Measurements from ENCODE around the gene SMAD7.

The SMAD7 gene

DNA sequence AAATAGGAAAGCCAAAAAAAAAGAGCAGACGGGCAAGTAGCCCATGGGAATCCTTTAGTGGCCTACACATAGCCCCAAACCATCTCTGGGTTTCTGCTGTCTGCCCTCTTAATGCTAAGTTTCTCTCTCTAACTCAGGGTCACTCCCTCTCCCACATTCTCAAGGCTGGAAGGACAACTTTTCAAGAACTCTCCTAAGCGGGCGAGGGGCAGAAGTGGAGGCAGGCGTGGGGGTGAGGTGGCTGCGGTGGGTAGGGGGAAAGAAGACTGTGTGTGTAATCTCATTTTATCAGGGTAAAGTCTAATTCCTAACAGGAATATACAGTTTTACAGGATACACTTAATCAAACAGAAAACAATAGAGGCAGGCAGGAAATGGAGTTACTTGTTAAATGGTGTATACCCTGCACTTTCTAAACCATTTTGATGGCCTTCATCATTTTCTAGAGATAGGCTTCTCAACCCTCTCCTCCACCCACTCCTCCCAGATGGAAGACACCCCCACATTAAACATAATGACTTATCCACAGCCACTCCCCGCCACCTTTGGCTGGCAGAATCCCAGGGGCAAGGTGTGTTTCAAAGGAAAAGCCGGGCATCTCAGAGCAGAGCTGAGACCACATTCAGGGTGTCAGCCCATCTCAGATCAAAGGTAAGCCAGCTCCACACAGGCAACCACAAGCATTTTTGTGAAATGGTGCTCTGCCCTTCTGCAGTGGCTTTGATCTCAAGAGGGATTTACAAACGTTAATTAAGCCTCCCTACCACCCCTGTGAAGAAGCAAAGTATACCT is 6.8 kb downstream of the SMAD7 start:
- DNase-seq = peak; percentile 58

DNA sequence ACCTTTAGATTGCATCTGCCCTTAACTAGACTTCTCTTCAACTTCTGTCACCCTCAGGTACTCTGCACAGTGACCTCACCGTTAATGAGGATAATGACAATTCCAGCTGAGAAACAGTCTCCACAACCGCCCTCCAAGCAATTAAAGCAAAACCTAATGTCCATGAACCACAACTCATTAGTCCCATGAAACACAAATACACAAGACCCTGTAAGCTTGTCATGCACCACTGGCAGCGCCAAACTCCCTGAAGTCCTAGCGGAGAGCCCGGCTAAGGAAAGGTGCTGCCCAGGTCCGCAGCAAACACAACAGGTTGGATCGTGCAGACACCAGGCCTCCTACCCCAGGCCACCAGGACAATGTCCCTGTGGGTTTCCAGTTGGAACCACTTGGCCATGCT is 7.4 kb downstream of the SMAD7 start:
- no peak for DNase-seq

- peak; percentile 5 for DNase-seq
Measured at GRCh38 chr18:48942554-48943261, 8.1 kb downstream of the SMAD7 start.

GRCh38 chr18:48942086-48942485 is 8.7 kb downstream of the SMAD7 start:
- DNase-seq = peak; percentile 0

DNA sequence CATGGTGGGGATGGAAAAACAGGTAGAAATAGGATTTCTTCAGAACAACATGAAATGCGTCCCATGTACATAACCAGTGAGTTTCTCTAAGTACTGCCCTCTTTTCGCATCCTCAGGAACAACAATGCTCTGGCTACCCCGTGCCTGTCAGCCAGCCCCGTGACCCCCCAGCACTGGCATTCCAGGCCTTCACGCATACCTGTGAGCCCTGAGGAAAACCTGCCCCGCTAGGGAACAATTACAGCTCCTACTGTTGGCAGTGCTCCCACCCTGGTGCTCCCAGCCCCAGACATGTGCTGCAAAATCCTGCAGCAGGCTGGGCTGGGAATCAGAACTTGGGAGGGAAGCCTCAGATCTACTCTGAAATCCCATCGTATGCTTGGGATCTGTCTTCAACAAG is 9.1 kb downstream of the SMAD7 start:
- DNase-seq = peak; percentile 0

- peak; percentile 96 for DNase-seq
Measured at GRCh38 chr18:48940854-48941611, 9.7 kb downstream of the SMAD7 start.

DNA sequence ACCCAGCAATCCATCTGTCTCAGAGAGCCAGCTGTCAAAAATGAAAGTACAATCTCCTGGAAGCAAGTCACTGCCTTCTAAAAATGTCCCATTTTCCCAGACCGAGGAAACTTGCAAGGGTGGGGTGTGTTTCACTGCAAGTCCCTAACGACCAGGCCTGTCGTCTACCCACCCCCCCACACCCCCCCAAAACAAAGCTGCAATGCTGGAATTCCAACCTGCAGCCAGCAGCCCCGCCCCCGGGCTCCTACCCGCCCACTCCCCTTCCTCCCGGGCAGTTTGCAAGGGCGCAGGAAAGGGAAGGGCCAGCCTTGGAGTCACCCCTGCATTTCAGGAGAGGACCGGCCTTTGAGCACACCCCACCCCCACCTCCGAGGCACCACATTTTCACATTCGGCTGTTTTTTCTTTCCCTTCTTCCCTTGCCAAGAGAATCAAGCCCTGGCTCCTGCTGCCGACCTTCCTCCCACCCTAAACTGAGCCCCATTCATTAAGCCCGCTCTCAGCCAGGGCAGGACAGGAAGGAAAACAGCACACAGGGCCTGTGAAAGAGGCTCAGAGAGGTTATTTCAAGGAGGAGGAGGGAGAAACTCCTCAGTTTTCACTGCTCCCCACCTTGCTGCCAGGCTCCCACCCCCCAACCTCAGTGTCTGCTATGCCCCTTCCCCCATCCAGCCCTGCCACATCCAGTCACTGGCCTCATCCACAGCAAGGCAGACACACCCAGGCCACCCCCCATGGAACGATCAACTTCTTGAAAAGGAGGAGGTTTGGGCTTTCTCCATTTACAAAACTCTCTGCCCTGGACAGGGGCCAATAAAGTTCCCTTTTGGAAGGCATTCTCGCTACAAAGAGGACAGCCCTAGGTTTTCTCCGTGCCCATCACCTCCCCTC is 11.3 kb downstream of the SMAD7 start:
- no peak for DNase-seq

- DNase-seq = no peak
Measured at GRCh38 chr18:48938827-48939204, 11.9 kb downstream of the SMAD7 start.

GRCh38 chr18:48937869-48938750 is 12.7 kb downstream of the SMAD7 start:
- DNase-seq = no peak

DNA sequence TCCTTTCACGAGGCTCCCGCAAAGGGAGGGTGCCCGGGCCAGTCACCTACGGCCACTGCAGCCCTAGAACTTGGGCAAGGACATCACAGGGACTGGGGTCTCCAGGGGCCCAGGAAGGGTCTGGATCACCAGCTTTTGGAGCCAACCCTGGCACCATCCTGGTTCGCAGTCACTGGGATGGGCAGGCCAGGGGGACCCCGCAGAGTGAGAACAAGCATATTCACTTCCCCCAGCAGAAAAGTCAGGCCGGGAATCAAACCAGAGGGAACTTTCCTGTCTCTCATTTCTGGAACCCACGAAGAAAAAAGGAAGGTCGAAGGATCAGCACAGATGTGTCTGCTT is 15.4 kb downstream of the SMAD7 start:
- no peak for DNase-seq

- DNase-seq = peak; percentile 44
Measured at GRCh38 chr18:48934723-48935432, 15.9 kb downstream of the SMAD7 start.

DNA sequence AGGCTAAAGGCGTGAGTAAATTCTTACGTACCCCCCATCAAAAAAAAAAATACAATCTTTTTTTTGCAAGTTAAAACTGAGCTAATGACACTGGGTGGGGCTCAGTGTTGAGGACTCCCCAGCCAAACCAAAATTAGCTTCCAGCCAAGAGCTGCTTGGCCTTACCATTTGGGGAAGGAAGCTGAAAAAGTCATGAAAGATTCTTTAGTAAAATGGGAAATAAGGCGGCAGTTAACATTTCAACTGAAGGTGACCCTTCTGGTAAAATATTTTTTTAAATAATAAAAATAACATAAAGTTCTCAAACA is 16.4 kb downstream of the SMAD7 start:
- no peak for DNase-seq

- DNase-seq = no peak
Measured at GRCh38 chr18:48933578-48934414, 17.0 kb downstream of the SMAD7 start.

- no peak for DNase-seq
Measured at GRCh38 chr18:48932822-48933510, 17.8 kb downstream of the SMAD7 start.

GRCh38 chr18:48932462-48932818 is 18.3 kb downstream of the SMAD7 start:
- no peak for DNase-seq

GRCh38 chr18:48931680-48932461 is 18.9 kb downstream of the SMAD7 start:
- DNase-seq = peak; percentile 40

- DNase-seq = no peak
Measured at GRCh38 chr18:48930926-48931325, 19.8 kb downstream of the SMAD7 start.

GRCh38 chr18:48929941-48930713 is 20.6 kb downstream of the SMAD7 start:
- no peak for DNase-seq
